Lower lobe of right lung (tissue), 2 donors: ENCODE measurements around the gene PPP6C. TPM values are rescaled to one million over a fixed set of nuclear protein-coding genes. Genes with fewer than 3 reads are reported as not detected.

ENCODE experiments used
- ATAC-seq, 2 donors: fragments of 200-7000 bp; cut with Tn5 transposase; one replicate each; pipeline ENCODE4 v1.9.1; 2020 to 2022; ENCODE audit warnings: mild to moderate bottlenecking in 2 of 2, moderate library complexity in 2 of 2
- DNase-seq: peaks from one replicate; pipeline ENCODE4 v3.0.0-alpha.2; 2020
- H3K27ac ChIP-seq: fragments of 200-600 bp; one replicate; pipeline ENCODE4 v1.8.0; 2022
- H3K27me3 ChIP-seq: fragments of 200-600 bp; one replicate; pipeline ENCODE4 v1.8.0; 2022; ENCODE audit warnings: low read depth
- H3K36me3 ChIP-seq: fragments of 200-600 bp; one replicate; pipeline ENCODE4 v1.8.0; 2022; ENCODE audit warnings: mild to moderate bottlenecking
- H3K4me1 ChIP-seq: fragments of 200-600 bp; one replicate; pipeline ENCODE4 v1.8.0; 2022
- H3K4me3 ChIP-seq: fragments of 200-600 bp; one replicate; pipeline ENCODE4 v1.8.0; 2022; ENCODE audit warnings: mild to moderate bottlenecking
- H3K9me3 ChIP-seq: fragments of 200-600 bp; one replicate; pipeline ENCODE4 v1.8.0; 2022
- intact Hi-C: fragments of 100-400 bp; cut with DNase I; formaldehyde crosslinking; loops from one replicate; pipeline ENCODE4 v1.11.0; 2022
- total RNA-seq: library from RNA; stranded (reverse); fragmentation: NEBNext Ultra II Directional; extraction: Animal tissue kit (Norgen Biotek cat#: 25700); gene quantifications from one replicate; pipeline ENCODE4 v1.2.1, GENCODE V29; 2021
- TF ChIP-seq, protein P1 (sequence below): fragments of 200-600 bp; IDR thresholded peaks from one replicate; pipeline ENCODE4 v1.8.0; 2022; ENCODE audit warnings: antibody characterized with exemption, mild to moderate bottlenecking
- donor health status: DM: no; HTN: yes; CAD: no; lungs with severe emphysema.

Gene PPP6C
- total RNA-seq, 1 donor from 2014 or later: 44.7 TPM

DNA sequence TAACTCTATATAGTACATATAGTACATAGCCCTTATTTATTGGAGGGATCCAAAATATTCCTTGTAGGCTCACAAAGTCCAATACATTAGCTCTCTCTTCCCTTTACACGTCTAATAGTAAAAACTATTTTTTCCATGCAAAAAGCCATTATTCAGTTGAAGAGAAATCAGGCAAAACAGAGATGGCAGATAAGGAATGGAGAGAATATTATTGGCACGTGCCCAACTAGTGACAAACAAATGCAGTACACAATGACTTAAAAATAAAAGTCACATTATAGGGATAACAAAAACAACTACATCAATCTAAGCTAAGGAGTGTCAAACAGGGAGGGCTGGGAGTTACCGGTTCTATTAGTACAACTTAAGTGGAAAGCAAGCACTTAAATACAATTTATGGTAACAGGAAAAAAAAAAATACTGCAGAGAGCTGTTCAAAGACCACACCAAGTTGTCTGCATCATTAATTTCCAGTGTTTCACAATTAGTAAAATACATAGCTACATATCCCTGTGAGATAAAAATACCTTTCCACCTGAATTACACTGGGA, 42.1 kb downstream of the PPP6C start:
- Histone ChIP-seq H3K4me1 (peaks cover 31% of the 10 kb centered on the region), H3K4me3 (no peak overlapping the region), H3K27ac (peak overlapping the region; percentile 20), H3K36me3 (peaks cover 44% of the 10 kb centered on the region), H3K9me3 (no peaks in the 10 kb centered on the region), H3K27me3 (no peaks in the 10 kb centered on the region)
- no peak for DNase-seq
- peak in 1 of 2 donors; percentile 51 for ATAC-seq
- intact Hi-C loops: no loop called here
- TF ChIP-seq, protein P1, sequence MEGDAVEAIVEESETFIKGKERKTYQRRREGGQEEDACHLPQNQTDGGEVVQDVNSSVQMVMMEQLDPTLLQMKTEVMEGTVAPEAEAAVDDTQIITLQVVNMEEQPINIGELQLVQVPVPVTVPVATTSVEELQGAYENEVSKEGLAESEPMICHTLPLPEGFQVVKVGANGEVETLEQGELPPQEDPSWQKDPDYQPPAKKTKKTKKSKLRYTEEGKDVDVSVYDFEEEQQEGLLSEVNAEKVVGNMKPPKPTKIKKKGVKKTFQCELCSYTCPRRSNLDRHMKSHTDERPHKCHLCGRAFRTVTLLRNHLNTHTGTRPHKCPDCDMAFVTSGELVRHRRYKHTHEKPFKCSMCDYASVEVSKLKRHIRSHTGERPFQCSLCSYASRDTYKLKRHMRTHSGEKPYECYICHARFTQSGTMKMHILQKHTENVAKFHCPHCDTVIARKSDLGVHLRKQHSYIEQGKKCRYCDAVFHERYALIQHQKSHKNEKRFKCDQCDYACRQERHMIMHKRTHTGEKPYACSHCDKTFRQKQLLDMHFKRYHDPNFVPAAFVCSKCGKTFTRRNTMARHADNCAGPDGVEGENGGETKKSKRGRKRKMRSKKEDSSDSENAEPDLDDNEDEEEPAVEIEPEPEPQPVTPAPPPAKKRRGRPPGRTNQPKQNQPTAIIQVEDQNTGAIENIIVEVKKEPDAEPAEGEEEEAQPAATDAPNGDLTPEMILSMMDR: no peak

- peak overlapping the region; percentile 18 for H3K27ac ChIP-seq
- intact Hi-C loops: no loop called here
- DNase-seq: no peak
- ATAC-seq: peak in 1 of 2 donors; percentile 5
- peaks cover 31% of the 10 kb centered on the region for H3K36me3 ChIP-seq
- H3K9me3 ChIP-seq: no peaks in the 10 kb centered on the region
- no peak overlapping the region for H3K4me3 ChIP-seq
- no peaks in the 10 kb centered on the region for H3K27me3 ChIP-seq
- TF ChIP-seq, protein P1: no peak
- H3K4me1 ChIP-seq: peaks cover 41% of the 10 kb centered on the region
Measured at GRCh38 chr9:125146247-125146646, 43.4 kb downstream of the PPP6C start.

DNA sequence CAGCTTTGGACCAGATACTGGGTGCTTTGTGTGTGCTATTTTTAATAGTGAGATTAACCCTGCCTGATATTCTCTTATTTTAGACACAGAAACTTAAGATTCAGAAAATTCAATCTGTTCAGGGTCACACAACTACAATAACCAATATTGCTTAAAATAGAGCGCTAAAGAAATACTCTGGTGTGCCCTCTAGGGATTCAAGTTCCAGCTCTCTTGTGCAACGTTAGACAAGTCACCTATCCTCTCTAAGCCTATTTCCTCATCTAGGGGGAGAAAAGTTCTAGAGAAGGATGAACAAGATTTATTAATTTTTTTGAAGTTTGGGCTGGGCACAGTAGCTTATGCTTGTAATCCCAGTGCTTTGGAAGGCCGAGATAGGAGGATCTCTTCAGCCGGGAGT, 44.2 kb downstream of the PPP6C start:
- H3K4me3 ChIP-seq: no peak overlapping the region
- H3K27me3 ChIP-seq: no peaks in the 10 kb centered on the region
- TF ChIP-seq, protein P1: no peak
- ATAC-seq (no peak), DNase-seq (no peak)
- no peaks in the 10 kb centered on the region for H3K9me3 ChIP-seq
- no peak overlapping the region for H3K27ac ChIP-seq
- H3K4me1 ChIP-seq: peaks cover 41% of the 10 kb centered on the region
- peaks cover 23% of the 10 kb centered on the region for H3K36me3 ChIP-seq
- intact Hi-C loops: no loop called here

DNA sequence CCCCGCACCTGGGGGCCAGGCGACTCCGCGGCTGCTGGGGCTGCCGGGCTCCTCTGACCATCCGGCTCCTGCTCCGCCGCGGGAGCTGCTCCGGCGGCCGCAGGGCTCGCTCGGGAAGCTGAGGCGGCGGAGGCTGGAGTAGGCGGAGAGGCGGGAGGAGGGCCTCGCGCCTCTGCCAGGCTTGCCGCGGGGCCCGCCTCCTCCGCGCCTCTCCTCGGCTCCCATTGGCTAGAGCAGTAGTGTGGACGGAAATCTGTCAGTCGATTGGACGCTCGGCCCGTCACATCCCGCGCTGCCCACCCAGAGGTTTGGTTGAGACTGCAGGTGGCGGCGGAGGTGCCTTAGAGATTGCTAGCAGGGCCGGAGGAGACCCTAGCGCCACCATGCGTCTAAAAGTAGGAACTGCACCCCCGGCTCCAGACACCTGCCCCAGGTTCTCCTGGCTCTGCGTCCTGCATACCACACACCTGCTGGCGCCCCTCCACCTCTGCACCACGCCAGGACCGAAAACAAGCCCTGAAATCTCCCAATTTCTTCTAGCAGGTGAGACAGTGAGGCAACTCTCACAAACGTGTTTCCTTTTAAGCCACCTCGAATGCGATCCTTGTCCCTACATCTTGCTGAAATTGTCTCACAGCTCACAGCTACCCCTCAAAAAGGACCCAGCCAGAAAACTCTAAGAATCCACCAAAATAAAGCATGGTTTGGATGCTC, 46.1 kb downstream of the PPP6C start, which contains the start of gene SCAI:
Gene SCAI (minus strand): TSS at position 152 of the 714 bp plus-strand sequence. CDS start 91 bp downstream, at position 61.
- Histone ChIP-seq H3K36me3 (peaks cover 8% of the 10 kb centered on the region), H3K27me3 (no peaks in the 10 kb centered on the region), H3K4me3 (peak within 1 kb of the TSS; percentile 62), H3K4me1 (peaks cover 41% of the 10 kb centered on the region), H3K27ac (peak within 1 kb of the TSS; percentile 53), H3K9me3 (no peaks in the 10 kb centered on the region)
- TF ChIP-seq, protein P1: peak; percentile 98
- DNase-seq (peak; percentile 99), ATAC-seq (peak; percentile 97 to 99)
- intact Hi-C loops: no loop called here

- ATAC-seq (no peak), DNase-seq (no peak)
- no peaks in the 10 kb centered on the region for H3K9me3 ChIP-seq
- peaks cover 2% of the 10 kb centered on the region for H3K36me3 ChIP-seq
- TF ChIP-seq, protein P1: no peak
- intact Hi-C loops: no loop called here
- H3K4me3 ChIP-seq: peak overlapping the region; percentile 62
- H3K27me3 ChIP-seq: no peaks in the 10 kb centered on the region
- peaks cover 37% of the 10 kb centered on the region for H3K4me1 ChIP-seq
- H3K27ac ChIP-seq: peak overlapping the region; percentile 53
Measured at GRCh38 chr9:125142560-125143376, 46.8 kb downstream of the PPP6C start.
